Natural killer cell (primary cell): Measurements from ENCODE around the gene ANTXRL. TPM values are rescaled to one million over a fixed set of nuclear protein-coding genes. Genes with fewer than 3 reads are reported as not detected.
"Not testable (repeated sequence)": the region's sequence is repeated elsewhere in the genome, so short reads cannot be mapped to it uniquely, and the experiment has no call there.

Experiments
- ATAC-seq, 3 donors: fragments of 150-1000 bp in 2 of 3; fragments of 200-7000 bp in 1 of 3; cut with Tn5 transposase; 1 replicate in 1 of 3; 2 replicates in 2 of 3; pipeline ENCODE4 v1.10.0; 2021; ENCODE audit warnings: mild to moderate bottlenecking in 2 of 3, moderate library complexity in 2 of 3
- DNase-seq, 2 donors: peaks; one replicate each; pipeline versions ENCODE4 v3.0.0 to v3.0.0-alpha.2; 2013 to 2021; ENCODE audit warnings: mixed read lengths in 1 of 2
- H3K27ac ChIP-seq: one replicate; pipeline ENCODE4 v1.5.1; 2013; ENCODE audit warnings: mild to moderate bottlenecking, low read length
- H3K27me3 ChIP-seq: one replicate; pipeline ENCODE4 v1.6.1; 2013; ENCODE audit warnings: low read length; ENCODE audit not compliant: control insufficient read depth, insufficient read depth
- H3K36me3 ChIP-seq: one replicate; pipeline ENCODE4 v1.6.1; 2013; ENCODE audit warnings: low read length; ENCODE audit not compliant: control insufficient read depth, insufficient read depth
- H3K4me1 ChIP-seq: one replicate; pipeline ENCODE4 v1.6.1; 2013; ENCODE audit warnings: low read length; ENCODE audit not compliant: control insufficient read depth, insufficient read depth
- H3K4me3 ChIP-seq: one replicate; pipeline ENCODE4 v1.5.1; 2013; ENCODE audit warnings: low read length
- H3K9me3 ChIP-seq: one replicate; pipeline ENCODE4 v1.6.1; 2013; ENCODE audit warnings: low read length; ENCODE audit not compliant: control insufficient read depth, insufficient read depth
- H3K27ac Mint-ChIP-seq, 2 donors: one replicate each; pipeline ENCODE4 v1.8.0; 2022; ENCODE audit warnings: mild to moderate bottlenecking in 2 of 2, mixed read lengths in 2 of 2, moderate library complexity in 1 of 2
- H3K27me3 Mint-ChIP-seq, 2 donors: one replicate each; pipeline ENCODE4 v1.8.0; 2022; ENCODE audit warnings: low read depth in 2 of 2, mixed read lengths in 2 of 2
- H3K36me3 Mint-ChIP-seq: one replicate; pipeline ENCODE4 v1.8.0; 2022; ENCODE audit warnings: mixed read lengths
- H3K4me1 Mint-ChIP-seq, 2 donors: one replicate each; pipeline ENCODE4 v1.8.0; 2022; ENCODE audit warnings: mixed read lengths in 2 of 2
- H3K4me3 Mint-ChIP-seq: one replicate; pipeline ENCODE4 v1.8.0; 2022; ENCODE audit warnings: mild to moderate bottlenecking, moderate library complexity, mixed read lengths
- H3K9me3 Mint-ChIP-seq, 2 donors: one replicate each; pipeline ENCODE4 v1.8.0; 2022; ENCODE audit warnings: mixed read lengths in 2 of 2
- WGBS: methylation state at CpG from one replicate; pipeline ENCODE4 v1.1.7; 2013; ENCODE audit warnings: missing lambda C conversion rate; ENCODE audit not compliant: insufficient coverage; 5-methylcytosine and 5-hydroxymethylcytosine counted together
- intact Hi-C: fragments of 100-400 bp; cut with micrococcal nuclease; formaldehyde crosslinking; loops from one replicate; pipeline ENCODE4 v1.14.2; 2022
- total RNA-seq, 4 donors: library from RNA; stranded (reverse); fragments of 120-200 nt in 1 of 4; gene quantifications; one replicate each; pipeline versions ENCODE4 v1.2.3 to v1.2.4, GENCODE V29; 2013 to 2022
- TF ChIP-seq, protein P1 (sequence below): fragments of 200-600 bp; IDR thresholded peaks from one replicate; pipeline ENCODE4 v1.8.0; 2022; ENCODE audit warnings: antibody characterized with exemption

The ANTXRL gene
- total RNA-seq, 3 donors from 2014 or later (not counting 1 experiment from before 2014, with no cell fraction given) = not detected

- intact Hi-C loops = no loop called here
- WGBS = 89% methylated on average over 8 of the region's 8 CpGs
- Mint-ChIP-seq H3K4me1 (no peaks in the 10 kb centered on the region), H3K27ac (no peak overlapping the region), H3K27me3 (no peaks in the 10 kb centered on the region), H3K9me3 (no peaks in the 10 kb centered on the region), H3K4me3 (no peak overlapping the region), H3K36me3 (no peaks in the 10 kb centered on the region)
- no peaks in the 10 kb centered on the region for H3K36me3 ChIP-seq
- DNase-seq = no peak
- no peaks in the 10 kb centered on the region for H3K9me3 ChIP-seq
- H3K4me3 ChIP-seq = no peak overlapping the region
- no peaks in the 10 kb centered on the region for H3K4me1 ChIP-seq
- no peak for ATAC-seq
- no peaks in the 10 kb centered on the region for H3K27me3 ChIP-seq
- H3K27ac ChIP-seq = no peak overlapping the region
- TF ChIP-seq, protein P1, sequence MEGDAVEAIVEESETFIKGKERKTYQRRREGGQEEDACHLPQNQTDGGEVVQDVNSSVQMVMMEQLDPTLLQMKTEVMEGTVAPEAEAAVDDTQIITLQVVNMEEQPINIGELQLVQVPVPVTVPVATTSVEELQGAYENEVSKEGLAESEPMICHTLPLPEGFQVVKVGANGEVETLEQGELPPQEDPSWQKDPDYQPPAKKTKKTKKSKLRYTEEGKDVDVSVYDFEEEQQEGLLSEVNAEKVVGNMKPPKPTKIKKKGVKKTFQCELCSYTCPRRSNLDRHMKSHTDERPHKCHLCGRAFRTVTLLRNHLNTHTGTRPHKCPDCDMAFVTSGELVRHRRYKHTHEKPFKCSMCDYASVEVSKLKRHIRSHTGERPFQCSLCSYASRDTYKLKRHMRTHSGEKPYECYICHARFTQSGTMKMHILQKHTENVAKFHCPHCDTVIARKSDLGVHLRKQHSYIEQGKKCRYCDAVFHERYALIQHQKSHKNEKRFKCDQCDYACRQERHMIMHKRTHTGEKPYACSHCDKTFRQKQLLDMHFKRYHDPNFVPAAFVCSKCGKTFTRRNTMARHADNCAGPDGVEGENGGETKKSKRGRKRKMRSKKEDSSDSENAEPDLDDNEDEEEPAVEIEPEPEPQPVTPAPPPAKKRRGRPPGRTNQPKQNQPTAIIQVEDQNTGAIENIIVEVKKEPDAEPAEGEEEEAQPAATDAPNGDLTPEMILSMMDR = no peak
Observed at GRCh38 chr10:46314071-46314470, 27.3 kb downstream of the ANTXRL start.

DNA sequence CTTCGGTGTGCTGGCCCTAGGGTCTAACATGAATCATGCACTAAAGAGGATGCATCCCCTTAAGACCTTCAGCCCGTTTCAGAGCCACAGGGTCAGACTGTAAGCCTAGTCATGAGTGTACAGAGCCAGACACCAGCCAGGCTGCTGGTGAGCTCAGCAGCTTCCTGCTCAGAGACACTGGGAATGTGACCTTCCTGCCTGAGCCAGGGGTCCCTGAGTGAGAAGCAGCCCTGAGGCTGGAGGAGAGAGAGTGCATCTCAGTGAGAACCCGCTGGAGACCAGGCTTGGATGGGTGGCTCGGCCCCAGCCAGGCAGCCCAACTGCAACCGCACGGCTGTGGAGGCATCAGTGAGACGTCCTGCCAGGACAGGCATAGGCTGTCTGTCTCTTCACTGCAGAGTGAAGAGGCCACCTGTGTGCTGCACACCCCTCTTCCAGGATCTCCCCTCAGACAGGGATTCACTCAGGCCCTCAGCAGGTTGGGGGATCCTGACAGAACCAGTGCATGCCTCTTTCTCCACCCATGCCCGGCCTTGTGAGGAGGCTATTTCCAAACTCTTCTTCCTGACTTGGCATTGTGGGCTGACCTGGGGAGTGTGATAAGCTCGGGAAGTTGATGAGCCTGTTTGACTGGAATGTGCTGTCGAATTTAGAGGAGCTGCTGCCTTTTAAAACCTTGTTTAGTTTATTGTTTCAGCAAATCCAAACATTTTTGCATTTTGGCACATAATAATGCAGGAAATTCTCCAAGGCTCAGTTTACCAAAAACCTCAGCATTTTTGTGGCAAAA, 28.5 kb downstream of the ANTXRL start:
- H3K36me3 Mint-ChIP-seq, H3K4me1 ChIP-seq, H3K4me1 Mint-ChIP-seq, H3K27me3 ChIP-seq, H3K4me3 Mint-ChIP-seq, DNase-seq, ATAC-seq, intact Hi-C loops, H3K4me3 ChIP-seq, H3K27me3 Mint-ChIP-seq, H3K36me3 ChIP-seq, H3K9me3 Mint-ChIP-seq, H3K27ac ChIP-seq, H3K27ac Mint-ChIP-seq, H3K9me3 ChIP-seq: not testable (repeated sequence)
- WGBS = 86% methylated on average over 10 of the region's 10 CpGs

DNA sequence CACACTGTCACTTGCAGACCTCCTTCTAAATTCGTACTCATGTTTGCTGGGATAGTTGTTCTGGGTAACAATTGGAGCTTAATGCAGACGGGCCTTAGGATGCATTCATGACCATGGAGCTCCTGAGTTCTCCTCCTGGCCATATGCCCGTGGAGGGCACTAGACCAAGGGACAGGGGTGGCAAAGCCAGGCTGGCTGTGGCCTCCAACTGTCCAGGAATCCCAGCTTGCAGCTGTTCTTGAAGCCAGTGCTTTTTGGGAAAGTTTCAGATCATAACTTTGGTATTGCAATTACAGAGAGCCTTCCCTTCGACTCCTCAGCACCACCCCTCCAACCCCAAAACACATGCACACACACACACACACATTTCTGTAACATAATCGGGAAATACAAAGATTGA, 30.6 kb downstream of the ANTXRL start:
- TF ChIP-seq, protein P1 = no peak

GRCh38 chr10:46317889-46318288, 31.1 kb downstream of the ANTXRL start:
- Mint-ChIP-seq H3K4me1 (no peaks in the 10 kb centered on the region), H3K36me3 (no peaks in the 10 kb centered on the region), H3K27ac (no peak overlapping the region), H3K9me3 (no peaks in the 10 kb centered on the region), H3K4me3 (no peak overlapping the region), H3K27me3 (peaks cover 0 to 2% of the 10 kb centered on the region in 2 donors)
- DNase-seq = no peak
- WGBS = 96% methylated on average over 2 of the region's 2 CpGs
- no peak overlapping the region for H3K4me3 ChIP-seq
- H3K36me3 ChIP-seq = no peaks in the 10 kb centered on the region
- H3K4me1 ChIP-seq = no peaks in the 10 kb centered on the region
- no peaks in the 10 kb centered on the region for H3K27me3 ChIP-seq
- TF ChIP-seq, protein P1 = no peak
- no peak overlapping the region for H3K27ac ChIP-seq
- no peak for ATAC-seq
- intact Hi-C loops = no loop called here
- no peaks in the 10 kb centered on the region for H3K9me3 ChIP-seq

More for the DNA sequence above, 30.6 kb downstream of the ANTXRL start:
- Histone ChIP-seq H3K27me3 (no peaks in the 10 kb centered on the region), H3K36me3 (no peaks in the 10 kb centered on the region), H3K9me3 (no peaks in the 10 kb centered on the region), H3K27ac (no peak overlapping the region), H3K4me3 (no peak overlapping the region), H3K4me1 (no peaks in the 10 kb centered on the region)
- H3K9me3 Mint-ChIP-seq = no peaks in the 10 kb centered on the region
- intact Hi-C loops = no loop called here
- H3K27ac Mint-ChIP-seq = no peak overlapping the region
- DNase-seq (no peak), ATAC-seq (no peak)
- H3K36me3 Mint-ChIP-seq = no peaks in the 10 kb centered on the region
- no peaks in the 10 kb centered on the region for H3K27me3 Mint-ChIP-seq
- no peaks in the 10 kb centered on the region for H3K4me1 Mint-ChIP-seq
- H3K4me3 Mint-ChIP-seq = no peak overlapping the region
- 93% methylated on average over 5 of the region's 5 CpGs for WGBS
